H7 (cell line): ENCODE results near the gene NCAPD3. TPM values are rescaled to one million over a fixed set of nuclear protein-coding genes. Genes with fewer than 3 reads are reported as not detected.
A peak's percentile ranks its signal among the peaks of the same experiment; 100 is the strongest.

Experiments used
- DNase-seq: peaks from one replicate; pipeline ENCODE4 v3.0.0; 2012
- H3K27me3 ChIP-seq: 2 replicates; pipeline ENCODE4 v1.6.0; 2011; ENCODE audit warnings: mild to moderate bottlenecking, low read length; ENCODE audit not compliant: control insufficient read depth, insufficient read depth
- H3K36me3 ChIP-seq: replicated peaks from 2 replicates; pipeline ENCODE4 v1.5.1; 2011; ENCODE audit warnings: low read length; ENCODE audit not compliant: control insufficient read depth, insufficient read depth
- H3K4me3 ChIP-seq: 2 replicates; pipeline ENCODE4 v1.5.1; 2011; ENCODE audit warnings: low read depth, mild to moderate bottlenecking, control low read depth, low read length, moderate library complexity; ENCODE audit not compliant: insufficient read depth
- total RNA-seq: library from RNA; depleted of rRNA; stranded (reverse); fragments of >200 nt; shearing (Covaris generic); gene quantifications from 2 replicates; pipeline ENCODE4 v1.2.3, GENCODE V29; 2014; rRNA removed

Gene NCAPD3, protein sequence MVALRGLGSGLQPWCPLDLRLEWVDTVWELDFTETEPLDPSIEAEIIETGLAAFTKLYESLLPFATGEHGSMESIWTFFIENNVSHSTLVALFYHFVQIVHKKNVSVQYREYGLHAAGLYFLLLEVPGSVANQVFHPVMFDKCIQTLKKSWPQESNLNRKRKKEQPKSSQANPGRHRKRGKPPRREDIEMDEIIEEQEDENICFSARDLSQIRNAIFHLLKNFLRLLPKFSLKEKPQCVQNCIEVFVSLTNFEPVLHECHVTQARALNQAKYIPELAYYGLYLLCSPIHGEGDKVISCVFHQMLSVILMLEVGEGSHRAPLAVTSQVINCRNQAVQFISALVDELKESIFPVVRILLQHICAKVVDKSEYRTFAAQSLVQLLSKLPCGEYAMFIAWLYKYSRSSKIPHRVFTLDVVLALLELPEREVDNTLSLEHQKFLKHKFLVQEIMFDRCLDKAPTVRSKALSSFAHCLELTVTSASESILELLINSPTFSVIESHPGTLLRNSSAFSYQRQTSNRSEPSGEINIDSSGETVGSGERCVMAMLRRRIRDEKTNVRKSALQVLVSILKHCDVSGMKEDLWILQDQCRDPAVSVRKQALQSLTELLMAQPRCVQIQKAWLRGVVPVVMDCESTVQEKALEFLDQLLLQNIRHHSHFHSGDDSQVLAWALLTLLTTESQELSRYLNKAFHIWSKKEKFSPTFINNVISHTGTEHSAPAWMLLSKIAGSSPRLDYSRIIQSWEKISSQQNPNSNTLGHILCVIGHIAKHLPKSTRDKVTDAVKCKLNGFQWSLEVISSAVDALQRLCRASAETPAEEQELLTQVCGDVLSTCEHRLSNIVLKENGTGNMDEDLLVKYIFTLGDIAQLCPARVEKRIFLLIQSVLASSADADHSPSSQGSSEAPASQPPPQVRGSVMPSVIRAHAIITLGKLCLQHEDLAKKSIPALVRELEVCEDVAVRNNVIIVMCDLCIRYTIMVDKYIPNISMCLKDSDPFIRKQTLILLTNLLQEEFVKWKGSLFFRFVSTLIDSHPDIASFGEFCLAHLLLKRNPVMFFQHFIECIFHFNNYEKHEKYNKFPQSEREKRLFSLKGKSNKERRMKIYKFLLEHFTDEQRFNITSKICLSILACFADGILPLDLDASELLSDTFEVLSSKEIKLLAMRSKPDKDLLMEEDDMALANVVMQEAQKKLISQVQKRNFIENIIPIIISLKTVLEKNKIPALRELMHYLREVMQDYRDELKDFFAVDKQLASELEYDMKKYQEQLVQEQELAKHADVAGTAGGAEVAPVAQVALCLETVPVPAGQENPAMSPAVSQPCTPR (N-terminal part only)
- 54.9 and 68.2 TPM in 2 replicates for total RNA-seq

GRCh38 chr11:134223836-134224709, at the start of gene NCAPD3, which contains the start of gene VPS26B:
Gene NCAPD3 (minus strand): TSS chr11:134223967. CDS start chr11:134223926, 41 bp downstream.
Gene VPS26B (plus strand): TSS chr11:134224671. CDS start chr11:134225123, 452 bp downstream.
- Histone ChIP-seq H3K27me3 (peaks cover 5% of the 10 kb centered on the region), H3K4me3 (peak within 1 kb of the TSS; percentile 74), H3K36me3 (peaks cover 4% of the 10 kb centered on the region)
- peak; percentile 99 for DNase-seq

DNA sequence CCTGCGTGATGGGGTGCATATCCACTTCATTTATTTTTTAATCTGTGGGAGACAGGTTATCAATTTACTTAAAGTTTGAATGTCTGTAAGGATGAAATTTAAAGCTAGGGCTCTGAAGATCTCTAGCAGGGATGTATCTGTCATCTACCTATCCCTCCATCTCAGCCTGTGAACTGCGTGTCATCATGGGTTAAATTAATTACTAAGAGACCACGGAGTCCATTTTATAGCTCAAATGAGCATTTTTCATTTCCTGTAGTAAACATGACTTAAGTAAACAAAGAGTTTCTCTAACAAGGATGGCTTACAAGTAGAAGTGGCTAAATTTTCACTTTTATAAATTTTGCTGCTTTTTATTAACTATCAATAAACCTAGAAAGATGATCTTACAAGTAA, 49.5 kb upstream of the NCAPD3 start:
- no peaks in the 10 kb centered on the region for H3K36me3 ChIP-seq
- no peak for DNase-seq
- peak overlapping the region; percentile 84 for H3K4me3 ChIP-seq
- H3K27me3 ChIP-seq, result peaks cover 4% of the 10 kb centered on the region; the same call in 1 of the 2 replicates

- Histone ChIP-seq H3K36me3 (no peaks in the 10 kb centered on the region), H3K4me3 (no peak overlapping the region; the same call in 1 of the 2 replicates), H3K27me3 (peaks cover 4% of the 10 kb centered on the region; the same call in 1 of the 2 replicates)
- DNase-seq, result peak; percentile 86
These were observed 48.9 kb upstream of the NCAPD3 start for GRCh38 chr11:134272381-134273316.

- DNase-seq, result no peak
- H3K36me3 ChIP-seq, result no peaks in the 10 kb centered on the region
- no peak overlapping the region for H3K4me3 ChIP-seq
- peaks cover 4% of the 10 kb centered on the region; the same call in 1 of the 2 replicates for H3K27me3 ChIP-seq
These were observed 48.2 kb upstream of the NCAPD3 start for GRCh38 chr11:134271978-134272377.

DNA sequence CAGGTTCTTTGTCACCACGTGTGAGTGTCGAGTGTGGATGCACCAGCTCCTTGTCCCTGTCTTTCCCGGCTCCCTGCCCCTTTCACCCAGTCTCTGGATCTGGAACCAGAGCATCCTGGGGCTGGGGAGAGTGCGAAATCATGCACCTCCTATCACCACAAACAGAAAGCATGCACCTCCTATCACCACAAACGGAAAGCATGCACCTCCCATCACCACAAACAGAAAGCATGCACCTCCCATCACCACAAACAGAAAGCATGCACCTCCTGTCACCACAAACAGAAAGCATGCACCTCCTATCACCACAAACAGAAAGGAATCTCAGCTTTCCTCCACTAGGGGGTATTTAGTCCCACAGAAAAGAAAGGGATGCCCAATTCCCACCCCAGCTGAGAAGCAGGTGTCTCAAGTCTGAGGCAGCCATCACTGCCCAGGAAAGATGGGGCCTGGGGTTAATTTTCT, 46.5 kb upstream of the NCAPD3 start:
- peak; percentile 76 for DNase-seq
- Histone ChIP-seq H3K4me3 (no peak overlapping the region), H3K27me3 (no peaks in the 10 kb centered on the region), H3K36me3 (no peaks in the 10 kb centered on the region)

DNA sequence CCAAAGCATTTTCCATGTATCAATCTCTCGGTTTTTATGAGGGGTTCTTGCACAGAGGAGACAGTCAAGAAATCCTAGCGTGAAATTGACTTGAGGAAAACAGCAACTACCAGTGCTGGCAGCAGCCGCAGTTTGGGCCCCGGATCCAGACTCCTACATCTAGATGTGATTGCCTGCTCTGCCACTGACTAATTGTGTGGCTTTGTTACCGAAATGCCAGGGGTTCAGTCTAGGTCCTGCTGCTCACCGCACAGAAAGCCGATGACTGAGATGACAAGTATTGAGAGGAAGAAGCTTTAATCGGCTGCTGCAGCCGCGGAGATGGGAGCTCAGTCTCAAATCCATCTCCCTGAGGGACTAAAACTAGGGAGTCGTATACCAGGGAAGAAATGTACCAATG, 44.2 kb upstream of the NCAPD3 start:
- Histone ChIP-seq H3K27me3 (no peaks in the 10 kb centered on the region), H3K36me3 (peaks cover under 1% of the 10 kb centered on the region), H3K4me3 (no peak overlapping the region)
- DNase-seq, result no peak

- Histone ChIP-seq H3K4me3 (no peak overlapping the region), H3K27me3 (no peaks in the 10 kb centered on the region), H3K36me3 (peaks cover 4% of the 10 kb centered on the region)
- no peak for DNase-seq
These were observed 43.7 kb upstream of the NCAPD3 start for GRCh38 chr11:134267461-134267860.

- no peak for DNase-seq
- Histone ChIP-seq H3K4me3 (no peak overlapping the region), H3K27me3 (no peaks in the 10 kb centered on the region), H3K36me3 (peaks cover 4% of the 10 kb centered on the region)
These were observed 43.1 kb upstream of the NCAPD3 start for GRCh38 chr11:134266841-134267251.

DNA sequence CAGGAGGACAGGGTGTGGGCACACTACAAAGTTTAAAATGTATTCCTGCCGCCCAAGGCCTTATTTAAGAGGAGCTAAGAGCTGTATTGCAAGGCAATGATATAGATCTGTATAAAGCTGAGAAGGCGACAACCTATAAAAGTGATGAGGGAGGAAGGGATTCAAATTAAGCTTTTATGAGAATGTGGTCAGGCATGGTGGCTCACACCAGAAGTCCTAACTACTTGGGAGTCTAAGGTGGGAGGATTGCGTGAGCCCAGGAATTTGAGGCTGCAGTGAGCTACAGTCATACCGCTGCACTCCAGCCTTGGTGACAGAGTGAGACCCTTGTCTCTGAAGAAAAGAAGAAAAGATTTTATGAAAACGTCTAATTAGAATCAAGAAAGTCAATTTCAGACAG, 42.7 kb upstream of the NCAPD3 start:
- H3K4me3 ChIP-seq, result no peak overlapping the region
- DNase-seq, result no peak
- peaks cover 7% of the 10 kb centered on the region for H3K36me3 ChIP-seq
- H3K27me3 ChIP-seq, result no peaks in the 10 kb centered on the region

DNA sequence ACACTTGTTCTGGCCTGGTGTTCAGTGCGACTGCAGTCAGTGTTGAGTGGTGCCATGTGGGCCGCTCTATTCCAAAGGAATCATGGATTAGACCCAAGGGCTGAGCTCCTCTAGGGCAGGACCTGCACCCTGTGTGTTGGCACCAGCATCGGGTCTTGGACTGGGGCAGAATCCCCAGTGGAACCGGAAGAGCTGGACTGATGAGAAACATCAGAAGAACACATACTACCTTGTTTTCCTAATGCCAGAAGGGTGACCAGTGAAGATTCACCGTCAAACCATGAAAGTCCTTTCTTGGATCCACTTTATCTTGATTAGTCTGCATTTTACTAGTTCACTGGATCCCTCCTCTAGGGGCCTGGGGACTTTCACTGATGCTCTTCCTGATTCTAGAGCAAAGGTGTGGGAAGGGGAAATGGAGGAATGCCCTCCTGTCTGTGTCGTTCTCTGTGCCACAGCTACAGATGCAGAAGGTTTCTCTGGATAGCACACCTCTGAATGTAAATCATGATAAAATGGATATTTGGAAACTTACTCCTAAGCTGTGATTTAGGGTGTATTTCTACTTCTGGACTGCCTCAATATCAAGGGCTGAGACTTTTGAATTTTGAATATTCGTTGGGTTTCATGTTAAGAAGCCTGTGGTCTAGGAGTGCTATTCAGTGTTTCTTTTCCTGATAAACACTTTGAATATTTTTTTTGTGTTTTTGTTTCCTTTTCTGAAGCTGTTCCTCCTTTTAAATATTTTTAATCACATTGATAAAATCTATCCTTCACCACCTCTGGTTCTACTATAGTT, 41.4 kb upstream of the NCAPD3 start:
- Histone ChIP-seq H3K36me3 (peaks cover 11% of the 10 kb centered on the region), H3K27me3 (no peaks in the 10 kb centered on the region), H3K4me3 (no peak overlapping the region)
- no peak for DNase-seq

GRCh38 chr11:134261626-134262488, 38.1 kb upstream of the NCAPD3 start:
- Histone ChIP-seq H3K4me3 (no peak overlapping the region), H3K27me3 (no peaks in the 10 kb centered on the region), H3K36me3 (peaks cover 28% of the 10 kb centered on the region)
- DNase-seq, result peak; percentile 86
